Activated CD8-positive, alpha-beta T cell treated with anti-CD3 and anti-CD28 coated beads for 36 hours (primary cell): ENCODE results near the gene DPM1. TPM values are rescaled to one million over a fixed set of nuclear protein-coding genes. Genes with fewer than 3 reads are reported as not detected.

Experiments
- ATAC-seq: fragments of 200-7000 bp; cut with Tn5 transposase; one replicate; pipeline ENCODE4 v1.10.0; 2021; ENCODE audit warnings: mild to moderate bottlenecking, moderate library complexity
- CTCF ChIA-PET: fragments of 350-600 bp; sonication (Branson Sonifier 250); formaldehyde crosslinking; loops from one replicate; lab custom pipeline; 2021; ENCODE audit warnings: antibody characterized with exemption; lab: Charles Lee
- POLR2A ChIA-PET: fragments of 350-600 bp; sonication (Branson Sonifier 250); formaldehyde crosslinking; loops from one replicate; lab custom pipeline; 2021; ENCODE audit warnings: antibody characterized with exemption; lab: Charles Lee
- DNase-seq: peaks from one replicate; pipeline ENCODE4 v3.0.0-alpha.2; 2020
- H3K27ac Mint-ChIP-seq: one replicate; pipeline ENCODE4 v1.8.0; 2021; ENCODE audit warnings: mild to moderate bottlenecking, mixed read lengths
- H3K27me3 Mint-ChIP-seq: one replicate; pipeline ENCODE4 v1.8.0; 2021; ENCODE audit warnings: mixed read lengths
- H3K36me3 Mint-ChIP-seq: one replicate; pipeline ENCODE4 v1.8.0; 2021; ENCODE audit warnings: low read depth, mixed read lengths
- H3K4me1 Mint-ChIP-seq: one replicate; pipeline ENCODE4 v1.8.0; 2021; ENCODE audit warnings: low read depth, mixed read lengths
- H3K4me3 Mint-ChIP-seq: one replicate; pipeline ENCODE4 v1.8.0; 2021; ENCODE audit warnings: mild to moderate bottlenecking, moderate library complexity, mixed read lengths
- H3K9me3 Mint-ChIP-seq: one replicate; pipeline ENCODE4 v1.8.0; 2021; ENCODE audit warnings: mixed read lengths
- CTCF ChIP-seq: fragments of 200-600 bp; IDR thresholded peaks from one replicate; pipeline ENCODE4 v1.8.0; 2022; ENCODE audit warnings: antibody characterized with exemption, mild to moderate bottlenecking
- intact Hi-C: fragments of 100-400 bp; cut with micrococcal nuclease; formaldehyde crosslinking; loops from one replicate; pipeline ENCODE4 v1.10.0; 2022
- total RNA-seq, 2 experiments: library from RNA; stranded (reverse); gene quantifications; one replicate each; pipeline ENCODE4 v1.2.3, GENCODE V29; 2021

The DPM1 gene
- total RNA-seq, 2 experiments from 2014 or later, result 66.6 to 75.4 TPM

- POLR2A ChIA-PET, result interaction anchor here (1.0 to 1.7 kb wide), 2 partner anchors 15 to 323 kb away, joined by 3 to 5 read pairs; no protein-coding TSS in a partner anchor
- ATAC-seq (peak; percentile 98), DNase-seq (peak; percentile 70)
- peak; percentile 89 for TF ChIP-seq CTCF
- Mint-ChIP-seq H3K4me3 (no peak overlapping the region), H3K9me3 (no peaks in the 10 kb centered on the region), H3K4me1 (no peaks in the 10 kb centered on the region), H3K27me3 (peaks cover 20% of the 10 kb centered on the region), H3K27ac (no peak overlapping the region), H3K36me3 (no peaks in the 10 kb centered on the region)
- intact Hi-C loops, result loop anchor here (2.0 to 10.0 kb wide), 2 partner anchors 319 to 637 kb away; no protein-coding TSS in a partner anchor
- CTCF ChIA-PET, result interaction anchor here (0.5 to 8.6 kb wide), 71 partner anchors 9 to 1130 kb away, joined by 3 to 210 read pairs (median 4); partner anchors contain the start of genes BCAS4, DPM1 and MOCS3
Observed at GRCh38 chr20:50987493-50988210, 29.3 kb upstream of the DPM1 start.

- Mint-ChIP-seq H3K9me3 (no peaks in the 10 kb centered on the region), H3K27ac (no peak overlapping the region), H3K4me3 (no peak overlapping the region), H3K27me3 (peaks cover 36% of the 10 kb centered on the region), H3K36me3 (no peaks in the 10 kb centered on the region), H3K4me1 (peaks cover 18% of the 10 kb centered on the region)
- ATAC-seq (no peak), DNase-seq (no peak)
- intact Hi-C loops, result loop anchor here (10.0 kb wide), 1 partner anchor 641 kb away; no protein-coding TSS in a partner anchor
- ChIA-PET CTCF (interaction anchor here (0.6 to 6.4 kb wide), 4 partner anchors 8 to 335 kb away, joined by 3 to 56 read pairs (median 24); partner anchors contain the start of gene BCAS4), POLR2A (interaction anchor here (0.6 to 0.7 kb wide), 2 partner anchors 459 to 950 kb away, joined by 3 read pairs; no protein-coding TSS in a partner anchor)
- no peak for TF ChIP-seq CTCF
Observed at GRCh38 chr20:50983321-50983720, 25.0 kb upstream of the DPM1 start.

GRCh38 chr20:50982363-50982762 lies 24.0 kb upstream of the DPM1 start:
- Mint-ChIP-seq H3K9me3 (no peaks in the 10 kb centered on the region), H3K27ac (no peak overlapping the region), H3K27me3 (peaks cover 37% of the 10 kb centered on the region), H3K4me3 (no peak overlapping the region), H3K36me3 (no peaks in the 10 kb centered on the region), H3K4me1 (peaks cover 18% of the 10 kb centered on the region)
- POLR2A ChIA-PET, result no interaction called here
- CTCF ChIA-PET, result interaction anchor here (0.9 to 6.4 kb wide), 25 partner anchors 9 to 336 kb away, joined by 3 to 56 read pairs (median 5); partner anchors contain the start of genes BCAS4, DPM1 and MOCS3
- TF ChIP-seq CTCF, result no peak
- ATAC-seq (no peak), DNase-seq (peak; percentile 29)
- intact Hi-C loops, result loop anchor here (10.0 kb wide), 1 partner anchor 642 kb away; no protein-coding TSS in a partner anchor

- Mint-ChIP-seq H3K27me3 (peaks cover 36% of the 10 kb centered on the region), H3K4me1 (peaks cover 18% of the 10 kb centered on the region), H3K36me3 (no peaks in the 10 kb centered on the region), H3K4me3 (no peak overlapping the region), H3K27ac (no peak overlapping the region), H3K9me3 (no peaks in the 10 kb centered on the region)
- ChIA-PET CTCF (interaction anchor here (0.7 to 6.4 kb wide), 33 partner anchors 9 to 616 kb away, joined by 3 to 56 read pairs (median 4); partner anchors contain the start of genes BCAS4, DPM1 and MOCS3), POLR2A (no interaction called here)
- peak; percentile 8 for TF ChIP-seq CTCF
- ATAC-seq (no peak), DNase-seq (no peak)
- intact Hi-C loops, result loop anchor here (10.0 kb wide), 1 partner anchor 643 kb away; no protein-coding TSS in a partner anchor
Observed at GRCh38 chr20:50981714-50982048, 23.3 kb upstream of the DPM1 start.
